HG02938 (cell line): ENCODE results near the gene XIRP1.

Experiments used
- ATAC-seq: cut with Tn5 transposase; IDR thresholded peaks from one replicate; pipeline ENCODE4 v1.9.1; 2021; ENCODE audit warnings: mild to moderate bottlenecking, moderate library complexity; ENCODE audit not compliant: unreplicated experiment

The XIRP1 gene

GRCh38 chr3:39133822-39134221 lies 58.6 kb downstream of the XIRP1 start:
- no peak for ATAC-seq
